OCI-LY1 (cell line): ENCODE data around the gene TMEM175.

Source experiments
- CTCF ChIP-seq: fragments of 200-600 bp; sonication (generic), shearing (Covaris generic); IDR thresholded peaks from 2 replicates; pipeline ENCODE4 v1.5.1; 2017; ENCODE audit warnings: mild to moderate bottlenecking, antibody characterized with exemption, low read length, moderate library complexity, mixed read lengths
- EZH2 ChIP-seq: fragments of 200-600 bp; sonication (generic), shearing (Covaris generic); IDR thresholded peaks from 2 replicates; pipeline ENCODE4 v1.8.0; 2017; ENCODE audit warnings: borderline replicate concordance, mixed run types, mild to moderate bottlenecking, antibody characterized with exemption, low read length, moderate library complexity, mixed read lengths

- no peak for TF ChIP-seq CTCF
- TF ChIP-seq EZH2: no peak
Measured at GRCh38 chr4:996030-996996, 64.1 kb downstream of the TMEM175 start.
